GM18907 (cell line): Measurements from ENCODE around the gene RNF19B.
A peak's percentile ranks its signal among the peaks of the same experiment; 100 is the strongest.

Experiments used
- ATAC-seq: cut with Tn5 transposase; IDR thresholded peaks from one replicate; pipeline ENCODE4 v1.9.1; 2021; ENCODE audit warnings: mild to moderate bottlenecking, moderate library complexity; ENCODE audit not compliant: unreplicated experiment

The RNF19B gene

GRCh38 chr1:32964461-32965250 lies at the start of gene RNF19B:
Gene RNF19B (minus strand): TSS chr1:32964809. CDS start chr1:32964685, 124 bp downstream.
- peak; percentile 76 for ATAC-seq

GRCh38 chr1:33013791-33014190 lies 49.2 kb upstream of the RNF19B start:
- no peak for ATAC-seq

- no peak for ATAC-seq
These were observed 47.6 kb upstream of the RNF19B start for GRCh38 chr1:33012165-33012564.

GRCh38 chr1:33010932-33011731 lies 46.5 kb upstream of the RNF19B start:
- no peak for ATAC-seq

GRCh38 chr1:33009561-33009960 lies 45.0 kb upstream of the RNF19B start:
- ATAC-seq = no peak

GRCh38 chr1:33008051-33008914 lies 43.7 kb upstream of the RNF19B start:
- no peak for ATAC-seq

- ATAC-seq = no peak
These were observed 42.8 kb upstream of the RNF19B start for GRCh38 chr1:33007190-33008050.

GRCh38 chr1:33005838-33006421 lies 41.3 kb upstream of the RNF19B start:
- ATAC-seq = no peak

- ATAC-seq = no peak
These were observed 40.7 kb upstream of the RNF19B start for GRCh38 chr1:33005117-33005837.

- ATAC-seq = no peak
These were observed 40.0 kb upstream of the RNF19B start for GRCh38 chr1:33004613-33005012.

- ATAC-seq = no peak
These were observed 39.0 kb upstream of the RNF19B start for GRCh38 chr1:33003657-33004056.

GRCh38 chr1:33002006-33002405 lies 37.4 kb upstream of the RNF19B start:
- no peak for ATAC-seq

- no peak for ATAC-seq
These were observed 36.7 kb upstream of the RNF19B start for GRCh38 chr1:33001282-33001681.

GRCh38 chr1:33000427-33001026 lies 35.9 kb upstream of the RNF19B start:
- no peak for ATAC-seq

- no peak for ATAC-seq
These were observed 34.4 kb upstream of the RNF19B start for GRCh38 chr1:32998997-32999396.

GRCh38 chr1:32998064-32998463 lies 33.5 kb upstream of the RNF19B start:
- ATAC-seq = no peak

GRCh38 chr1:32997381-32997891 lies 32.8 kb upstream of the RNF19B start:
- ATAC-seq = no peak

GRCh38 chr1:32993324-32993636 lies 28.7 kb upstream of the RNF19B start:
- ATAC-seq = peak; percentile 16
